NOMO-1 treated with dmso at 0.1 percent for 144 hours (cell line): ENCODE results near the gene ETS1.

ENCODE experiments used
- DNase-seq: peaks from one replicate; lab custom pipeline; 2025; ENCODE audit not compliant: unreplicated experiment; lab: John Stamatoyannopoulos, UW

The ETS1 gene

GRCh38 chr11:128547946-128548648, 39.3 kb downstream of the ETS1 start:
- peak; percentile 42 for DNase-seq

- DNase-seq, result no peak
Observed at GRCh38 chr11:128546916-128547315, 40.4 kb downstream of the ETS1 start.

GRCh38 chr11:128544471-128545051, 42.8 kb downstream of the ETS1 start:
- DNase-seq, result no peak

- DNase-seq, result no peak
Observed at GRCh38 chr11:128540469-128540868, 46.9 kb downstream of the ETS1 start.

GRCh38 chr11:128536506-128536905, 50.9 kb downstream of the ETS1 start:
- DNase-seq, result no peak

- DNase-seq, result no peak
Observed at GRCh38 chr11:128535468-128536457, 51.6 kb downstream of the ETS1 start.

GRCh38 chr11:128533472-128533871, 53.9 kb downstream of the ETS1 start:
- no peak for DNase-seq

- no peak for DNase-seq
Observed at GRCh38 chr11:128532572-128533091, 54.7 kb downstream of the ETS1 start.

GRCh38 chr11:128532016-128532571, 55.3 kb downstream of the ETS1 start:
- DNase-seq, result no peak

- DNase-seq, result no peak
Observed at GRCh38 chr11:128531588-128531987, 55.8 kb downstream of the ETS1 start.

GRCh38 chr11:128530118-128531074, 57.0 kb downstream of the ETS1 start:
- DNase-seq, result no peak

- no peak for DNase-seq
Observed at GRCh38 chr11:128528294-128528693, 59.1 kb downstream of the ETS1 start.

- DNase-seq, result no peak
Observed at GRCh38 chr11:128527046-128527445, 60.3 kb downstream of the ETS1 start.

GRCh38 chr11:128525411-128526243, 61.7 kb downstream of the ETS1 start:
- no peak for DNase-seq

GRCh38 chr11:128524172-128524571, 63.2 kb downstream of the ETS1 start:
- DNase-seq, result no peak

GRCh38 chr11:128523641-128524040, 63.7 kb downstream of the ETS1 start:
- DNase-seq, result no peak

GRCh38 chr11:128522943-128523518, 64.3 kb downstream of the ETS1 start:
- no peak for DNase-seq

- DNase-seq, result peak; percentile 90
Observed at GRCh38 chr11:128522055-128522942, 65.1 kb downstream of the ETS1 start.
